GM21576 (cell line): ENCODE measurements around the gene WWOX.

Experiments used
- ATAC-seq: cut with Tn5 transposase; IDR thresholded peaks from one replicate; pipeline ENCODE4 v1.9.1; 2021; ENCODE audit warnings: mild to moderate bottlenecking, moderate library complexity; ENCODE audit not compliant: unreplicated experiment

Gene WWOX

DNA sequence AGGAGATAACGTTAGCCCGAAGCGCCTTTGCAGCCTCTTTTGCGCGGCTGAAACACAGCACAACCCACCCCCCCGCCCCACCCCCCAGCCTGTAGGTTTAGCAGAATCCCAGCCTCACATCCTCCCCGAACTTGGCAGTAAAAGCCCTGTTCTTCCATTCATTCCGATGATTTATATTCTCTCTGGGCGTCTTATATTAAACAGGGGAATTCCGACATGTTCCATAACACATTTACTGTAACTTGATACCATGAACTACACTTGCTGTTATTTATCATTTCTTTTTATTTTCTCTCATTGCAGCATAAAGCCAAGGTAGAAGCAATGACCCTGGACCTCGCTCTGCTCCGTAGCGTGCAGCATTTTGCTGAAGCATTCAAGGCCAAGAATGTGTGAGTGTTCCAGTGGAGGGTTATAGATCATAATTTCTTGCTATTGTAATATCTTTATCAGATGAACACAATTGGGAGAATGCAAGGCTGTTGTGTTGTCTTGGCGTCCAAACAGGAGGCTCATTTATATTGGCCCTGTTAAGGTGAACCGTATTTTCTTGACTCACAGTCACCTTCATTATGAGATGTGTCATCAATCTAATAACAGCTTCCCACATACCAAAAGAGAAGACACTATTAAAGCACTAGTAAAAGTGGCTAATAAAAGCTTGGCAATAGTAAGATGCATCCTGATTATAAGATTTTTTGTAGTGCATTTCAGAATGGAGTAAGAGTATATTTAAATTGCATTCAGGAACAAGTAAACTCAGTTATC, 287.3 kb downstream of the WWOX start:
- ATAC-seq = no peak

- ATAC-seq = no peak
These were observed 289.6 kb downstream of the WWOX start for GRCh38 chr16:78389009-78389498.

DNA sequence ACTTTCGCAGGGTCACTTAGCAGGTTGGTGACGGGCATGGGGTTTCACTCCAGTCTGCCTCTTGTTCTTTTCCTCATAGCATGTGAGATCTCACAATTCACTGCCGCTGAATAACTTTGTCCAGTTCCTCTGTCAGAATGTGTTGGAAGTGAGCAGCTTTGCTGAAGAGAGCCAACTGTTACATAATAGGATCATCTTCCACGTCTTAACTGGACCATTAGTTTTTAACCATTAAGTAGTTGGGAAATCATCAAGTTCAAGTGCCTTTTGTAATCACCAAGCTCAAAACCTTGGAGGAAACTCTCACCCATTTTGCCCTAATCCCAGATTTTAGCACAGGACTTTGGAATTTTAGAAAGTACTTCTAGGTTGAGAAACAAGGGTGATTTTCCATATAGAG, 290.6 kb downstream of the WWOX start:
- no peak for ATAC-seq

GRCh38 chr16:78390508-78391324, 291.3 kb downstream of the WWOX start:
- no peak for ATAC-seq

GRCh38 chr16:78392585-78393195, 293.2 kb downstream of the WWOX start:
- no peak for ATAC-seq

DNA sequence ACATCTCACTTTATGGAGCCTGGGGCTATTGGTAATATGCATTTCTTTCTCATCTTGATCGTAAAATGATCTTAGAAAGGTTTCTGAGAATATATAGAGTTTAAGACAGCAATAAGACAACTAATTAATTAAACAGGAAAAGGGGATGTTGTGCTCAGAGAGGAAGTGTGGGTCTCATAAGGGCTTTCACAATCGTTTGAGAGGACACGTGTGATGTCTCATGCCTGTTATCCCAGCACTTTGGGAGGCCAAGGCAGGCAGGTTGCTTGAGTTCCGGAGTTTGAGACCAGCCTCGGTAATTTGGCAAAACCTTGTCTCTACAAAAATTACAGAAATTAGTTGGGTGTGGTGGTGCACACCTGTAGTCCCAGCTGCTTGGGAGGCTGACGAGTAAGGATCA, 295.6 kb downstream of the WWOX start:
- ATAC-seq = no peak

GRCh38 chr16:78396046-78396445, 296.6 kb downstream of the WWOX start:
- ATAC-seq = no peak

GRCh38 chr16:78396673-78397072, 297.2 kb downstream of the WWOX start:
- no peak for ATAC-seq

- no peak for ATAC-seq
These were observed 299.9 kb downstream of the WWOX start for GRCh38 chr16:78399384-78399783.

DNA sequence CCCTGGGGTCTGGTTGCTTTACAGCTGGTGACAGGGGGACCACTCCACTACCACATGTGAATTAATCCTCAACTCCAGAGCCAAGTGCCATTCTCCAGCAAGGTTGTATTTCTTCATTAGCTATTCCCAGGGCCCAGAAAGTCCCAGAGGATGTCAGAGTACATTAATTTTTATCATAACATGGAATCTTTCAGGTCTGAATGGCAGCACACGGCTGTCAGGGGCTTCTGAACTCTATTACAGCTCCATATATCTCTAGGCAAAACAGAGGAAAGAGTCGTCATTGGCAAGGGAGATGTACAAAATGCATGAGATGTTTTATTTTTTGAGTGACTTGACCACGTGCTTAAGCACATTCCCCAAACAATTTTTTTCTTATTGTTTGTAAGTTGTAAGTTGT, 303.4 kb downstream of the WWOX start:
- ATAC-seq = no peak

GRCh38 chr16:78405040-78405439, 305.6 kb downstream of the WWOX start:
- no peak for ATAC-seq

DNA sequence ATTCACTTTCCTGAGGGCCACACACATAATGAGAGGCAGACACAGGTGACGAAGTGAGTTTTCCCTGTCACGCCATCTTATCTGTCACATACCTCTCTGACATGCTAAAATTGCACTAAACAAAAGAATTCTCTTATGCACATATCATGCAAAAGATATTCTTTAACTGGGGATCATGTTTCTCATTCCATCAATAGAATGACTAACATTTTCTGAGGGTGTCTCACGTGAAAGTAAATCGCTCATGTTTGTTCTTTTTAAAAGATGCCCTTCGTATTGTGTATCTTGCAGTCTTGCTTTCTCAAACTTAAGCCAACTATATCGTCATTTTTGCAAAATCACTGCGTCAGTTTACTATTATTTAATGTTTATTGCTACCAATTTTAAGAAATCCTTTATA, 306.4 kb downstream of the WWOX start:
- no peak for ATAC-seq

GRCh38 chr16:78407191-78407590, 307.7 kb downstream of the WWOX start:
- no peak for ATAC-seq

DNA sequence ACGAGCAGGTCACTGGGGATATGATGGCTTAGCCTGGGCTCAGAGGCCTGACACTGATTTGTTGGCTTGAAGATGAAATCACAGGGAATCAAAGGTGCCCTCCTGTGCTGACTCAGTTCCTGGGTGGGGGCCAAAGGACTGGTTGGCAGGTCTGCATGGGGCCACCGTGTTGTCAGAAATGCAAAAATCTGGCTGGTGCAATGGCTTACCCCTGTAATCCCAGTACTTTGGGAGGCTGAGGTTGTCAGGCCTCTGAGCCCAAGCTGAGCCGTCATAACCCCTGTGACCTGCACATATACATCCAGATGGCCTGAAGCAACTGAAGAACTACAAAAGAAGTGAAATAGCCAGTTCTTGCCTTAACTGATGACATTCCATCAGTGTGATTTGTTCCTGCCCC, 314.2 kb downstream of the WWOX start:
- ATAC-seq = no peak

DNA sequence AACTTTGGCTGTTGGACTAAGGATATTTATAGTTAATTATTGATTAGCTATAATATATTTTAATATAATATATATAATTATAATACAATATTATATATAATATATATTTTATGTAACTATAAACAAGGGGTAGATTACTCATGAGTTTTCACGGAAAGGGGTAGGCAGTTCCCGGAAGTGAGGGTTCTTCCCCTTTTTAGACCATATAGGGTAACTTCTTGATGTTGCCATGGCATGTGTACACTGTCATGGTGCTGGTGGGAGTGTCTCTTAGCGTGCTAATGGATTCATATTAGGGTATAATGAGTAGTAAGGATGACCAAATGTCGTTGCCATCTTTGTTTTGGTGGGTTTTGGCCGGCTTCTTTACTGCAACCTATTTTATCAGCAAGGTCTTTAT, 315.6 kb downstream of the WWOX start:
- no peak for ATAC-seq

DNA sequence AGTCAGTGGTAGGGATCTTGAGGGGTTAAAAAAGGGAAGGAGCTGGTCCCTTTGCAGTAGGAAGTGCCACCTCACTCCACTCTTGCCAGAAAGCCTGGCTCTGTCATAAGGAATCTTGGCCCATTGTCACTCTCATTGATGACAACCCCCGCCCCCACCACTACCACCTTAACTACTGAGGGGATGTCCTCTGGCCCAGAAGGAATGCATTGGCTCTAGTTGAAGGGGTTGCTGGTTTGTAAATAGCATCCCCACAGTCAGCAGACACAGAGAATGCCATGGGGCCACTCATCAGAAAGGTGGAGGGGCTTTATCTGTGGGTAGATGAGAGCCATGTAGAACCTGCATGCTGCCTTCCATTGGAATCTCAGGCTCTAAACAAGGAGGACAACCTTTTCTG, 316.2 kb downstream of the WWOX start:
- ATAC-seq = no peak

DNA sequence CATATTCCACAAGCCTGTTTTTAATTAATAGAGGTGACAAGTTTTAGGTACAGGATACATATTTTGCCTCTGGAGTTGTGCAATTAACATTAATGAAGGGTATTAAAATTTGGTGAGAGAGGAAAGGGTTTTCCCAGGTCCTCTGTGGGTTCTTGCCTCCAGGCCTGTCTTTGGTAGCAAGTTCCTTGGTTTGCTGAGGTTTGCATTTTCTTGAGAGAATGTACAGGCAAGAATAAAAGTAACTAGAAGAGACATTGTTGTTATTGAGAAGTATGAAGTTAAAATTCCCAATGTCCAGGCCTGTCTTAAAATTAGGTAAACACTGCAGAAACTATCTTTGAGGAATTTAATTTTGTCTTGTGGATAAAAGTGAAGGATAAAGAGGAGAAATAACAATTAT, 316.9 kb downstream of the WWOX start:
- ATAC-seq = no peak

- no peak for ATAC-seq
These were observed 321.8 kb downstream of the WWOX start for GRCh38 chr16:78421181-78421708.

- ATAC-seq = no peak
These were observed 325.8 kb downstream of the WWOX start for GRCh38 chr16:78425281-78425680.

GRCh38 chr16:78425891-78426510, 326.5 kb downstream of the WWOX start:
- ATAC-seq = no peak

DNA sequence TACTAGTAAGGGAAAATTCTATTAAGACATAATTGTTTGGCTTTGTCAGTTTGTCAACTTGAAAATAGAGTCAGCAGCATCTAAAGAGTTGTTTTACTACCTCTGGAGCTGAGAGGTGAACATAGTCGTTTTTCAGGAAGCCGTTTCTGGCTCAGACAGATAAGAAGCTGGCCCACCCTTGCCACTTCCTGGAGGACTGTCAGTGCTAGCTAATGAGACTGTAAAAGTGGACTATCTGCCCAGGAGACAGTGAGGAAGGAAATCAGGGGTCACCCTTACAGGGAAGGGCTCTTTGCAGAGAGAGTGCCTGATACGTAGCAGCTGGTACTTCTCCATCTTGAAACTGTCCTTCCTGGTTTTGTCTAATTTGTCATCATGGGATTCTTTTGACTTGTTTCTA, 328.7 kb downstream of the WWOX start:
- no peak for ATAC-seq
